K562 (cell line): ENCODE measurements around the gene TGDS.

Experiments used
- CTCF ChIP-seq, 3 experiments: IDR thresholded peaks in 2 of 3; conservative IDR thresholded peaks in 1 of 3; 2 replicates each; pipeline ENCODE4 v1.5.1; 2011 to 2012; ENCODE audit warnings: low read length in 3 of 3, mild to moderate bottlenecking in 3 of 3, control low read depth in 2 of 3, improper control_type of control experiment in 1 of 3, inconsistent platforms in 1 of 3, low read depth in 1 of 3, mixed read lengths in 1 of 3, moderate library complexity in 1 of 3; ENCODE audit not compliant: insufficient read depth in 2 of 3
- FOXK2 ChIP-seq, 2 experiments: fragments of 450-650 bp; IDR thresholded peaks in 1 of 2; conservative IDR thresholded peaks in 1 of 2; 2 replicates each; pipeline ENCODE4 v1.6.1; 2016; ENCODE audit warnings: low read depth in 2 of 2, mild to moderate bottlenecking in 1 of 2
- HCFC1 ChIP-seq: IDR thresholded peaks from 2 replicates; pipeline ENCODE4 v1.6.1; 2012; ENCODE audit warnings: low read depth, low read length, improper control_type of control experiment
- HDAC6 ChIP-seq: IDR thresholded peaks from 2 replicates; pipeline ENCODE4 v1.6.1; 2012; ENCODE audit warnings: low read depth, mild to moderate bottlenecking, control low read depth, inconsistent platforms, low read length, moderate library complexity
- HMGXB4 ChIP-seq: sonication (generic); formaldehyde crosslinking; IDR thresholded peaks from 2 replicates; pipeline ENCODE4 v1.8.1; 2023; ENCODE audit warnings: mild to moderate bottlenecking, missing genetic modification reagents
- POLR2A ChIP-seq: fragments of 450-650 bp; conservative IDR thresholded peaks from 2 replicates; pipeline ENCODE4 v1.6.1; 2016
- REST ChIP-seq, 2 experiments: fragments of 450-650 bp; formaldehyde crosslinking in 1 of 2; IDR thresholded peaks; 2 replicates each; pipeline versions ENCODE4 v1.4.0 to v1.6.1; 2014 to 2020; ENCODE audit warnings: mild to moderate bottlenecking in 2 of 2, borderline replicate concordance in 1 of 2, low read depth in 1 of 2
- SIX5 ChIP-seq, 2 experiments: IDR thresholded peaks; 2 replicates each; pipeline ENCODE4 v1.6.1; 2011; ENCODE audit warnings: low read length in 2 of 2, borderline replicate concordance in 1 of 2, low read depth in 1 of 2, mild to moderate bottlenecking in 1 of 2, moderate library complexity in 1 of 2; ENCODE audit not compliant: insufficient read depth in 1 of 2
- ZBTB26 ChIP-seq: fragments of 450-650 bp; formaldehyde crosslinking; IDR thresholded peaks from 2 replicates; pipeline ENCODE4 v1.4.0; 2022; ENCODE audit warnings: missing genetic modification characterization
- ZFP36 ChIP-seq: fragments of 150-350 bp; IDR thresholded peaks from 2 replicates; pipeline ENCODE4 v1.6.1; 2018; ENCODE audit warnings: low read length, low read depth; ENCODE audit not compliant: partially characterized antibody
- ZKSCAN1 ChIP-seq: fragments of 150-350 bp; IDR thresholded peaks from 2 replicates; pipeline ENCODE4 v1.6.1; 2016; ENCODE audit warnings: low read depth, low read length
- ZNF121 ChIP-seq: sonication (generic); formaldehyde crosslinking; conservative IDR thresholded peaks from 2 replicates; pipeline ENCODE4 v1.8.0; 2022; ENCODE audit warnings: missing genetic modification reagents
- ZNF507 ChIP-seq: conservative IDR thresholded peaks from 2 replicates; pipeline ENCODE4 v1.6.1; 2017; ENCODE audit warnings: missing genetic modification characterization, missing compliant biosample characterization

- TF ChIP-seq HCFC1 (no peak), ZNF121 (CRISPR knock-in tag) (no peak), CTCF (IDR thresholded peaks at IDR 0.05 in 2 of 3, conservative IDR thresholded peaks at IDR 0.05 in 1 of 3; ENCODE audit: insufficient read depth in 2 of 3, low read depth in 1 of 3, low read length in 3 of 3) (no peak), ZBTB26 (CRISPR knock-in tag) (no peak), ZKSCAN1 (no peak), POLR2A (no peak), ZFP36 (no peak), REST (IDR thresholded peaks at IDR 0.05; ENCODE audit: borderline replicate concordance) (no peak), REST (CRISPR knock-in tag; IDR thresholded peaks at IDR 0.05; ENCODE audit: low read depth) (no peak), FOXK2 (conservative IDR thresholded peaks at IDR 0.05 in 1 of 2, IDR thresholded peaks at IDR 0.05 in 1 of 2; ENCODE audit: low read depth in 2 of 2) (no peak), SIX5 (IDR thresholded peaks at IDR 0.05; ENCODE audit: borderline replicate concordance in 1 of 2, insufficient read depth in 1 of 2, low read depth in 1 of 2, low read length in 2 of 2) (no peak), HDAC6 (no peak), HMGXB4 (CRISPR knock-in tag) (no peak), ZNF507 (no peak)
Observed at GRCh38 chr13:94641409-94641941, 45.5 kb upstream of the TGDS start.
